GM18511 (cell line): ENCODE data around the gene SCLT1.

Experiments used
- ATAC-seq: cut with Tn5 transposase; IDR thresholded peaks from one replicate; pipeline ENCODE4 v1.9.1; 2021; ENCODE audit warnings: mild to moderate bottlenecking, moderate library complexity; ENCODE audit not compliant: unreplicated experiment

The SCLT1 gene

DNA sequence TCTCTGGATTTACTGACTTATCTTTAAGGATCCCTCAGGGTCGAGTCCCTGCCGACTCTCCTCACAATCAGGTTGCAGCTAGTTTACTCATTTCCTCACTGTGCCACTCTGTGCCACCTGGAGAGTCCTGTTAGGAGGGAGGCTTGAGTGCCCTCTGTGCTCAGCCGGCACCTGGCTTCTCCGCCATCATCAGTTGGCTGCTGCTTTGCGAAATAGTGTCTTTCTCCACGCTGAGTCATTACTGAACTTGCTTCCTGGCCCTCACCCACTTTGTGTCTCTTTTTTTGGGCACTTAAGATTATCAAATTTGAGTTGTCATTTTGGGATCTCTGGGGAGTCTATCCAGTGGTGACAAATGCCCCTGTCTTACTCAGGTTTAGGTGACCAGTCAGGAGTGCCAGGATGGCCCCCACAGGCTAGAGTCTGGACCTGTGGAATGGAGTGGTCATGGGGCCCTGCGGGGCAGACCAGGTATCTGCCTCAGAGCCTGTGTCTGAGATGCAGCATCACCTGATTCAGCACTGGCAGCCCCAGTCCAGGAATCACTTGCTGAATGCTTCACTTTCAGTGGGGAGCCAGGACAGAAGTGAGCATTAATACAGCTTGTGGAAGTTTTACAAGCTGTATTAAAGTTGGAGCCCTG lies 246.1 kb downstream of the SCLT1 start:
- ATAC-seq = no peak

DNA sequence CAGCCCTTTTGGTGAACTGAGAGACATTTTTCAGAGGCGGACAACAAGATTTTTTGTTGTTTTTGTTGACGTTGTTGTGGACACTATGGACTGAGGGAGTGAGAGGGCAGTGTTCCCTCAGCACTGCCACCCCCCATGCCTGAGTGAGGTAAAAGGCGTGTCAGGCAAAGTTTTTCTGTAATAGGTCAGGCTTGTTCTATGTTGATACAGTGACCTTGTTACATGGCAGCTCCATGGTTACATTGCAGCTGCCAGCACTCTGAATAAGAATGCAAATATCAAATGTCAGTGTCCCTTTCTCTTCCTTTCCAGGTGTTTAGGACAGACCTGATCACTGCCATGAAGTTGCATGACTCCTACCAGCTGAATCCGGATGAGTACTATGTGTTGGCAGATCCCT lies 247.3 kb downstream of the SCLT1 start:
- no peak for ATAC-seq

GRCh38 chr4:128844931-128845330 lies 248.4 kb downstream of the SCLT1 start:
- no peak for ATAC-seq

DNA sequence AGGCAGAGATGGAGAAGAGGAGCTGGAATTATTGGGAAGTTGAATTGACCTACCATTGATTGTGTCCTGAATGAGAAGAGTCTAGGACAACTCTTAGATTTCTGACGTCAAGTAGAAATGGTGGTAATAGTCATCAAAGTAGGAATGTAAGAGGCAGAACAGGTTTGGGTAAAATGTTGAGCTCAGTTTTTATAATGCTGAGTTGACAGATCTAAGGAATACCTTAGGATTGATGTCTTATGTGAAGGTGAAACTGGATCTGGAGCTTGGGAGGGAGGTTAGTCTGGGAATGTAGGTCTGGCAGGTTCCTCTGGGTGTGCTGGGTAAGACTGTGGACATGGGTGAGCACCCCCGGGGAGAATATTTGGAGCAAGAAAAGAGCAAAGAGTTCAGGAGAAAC lies 251.9 kb downstream of the SCLT1 start:
- ATAC-seq = no peak

DNA sequence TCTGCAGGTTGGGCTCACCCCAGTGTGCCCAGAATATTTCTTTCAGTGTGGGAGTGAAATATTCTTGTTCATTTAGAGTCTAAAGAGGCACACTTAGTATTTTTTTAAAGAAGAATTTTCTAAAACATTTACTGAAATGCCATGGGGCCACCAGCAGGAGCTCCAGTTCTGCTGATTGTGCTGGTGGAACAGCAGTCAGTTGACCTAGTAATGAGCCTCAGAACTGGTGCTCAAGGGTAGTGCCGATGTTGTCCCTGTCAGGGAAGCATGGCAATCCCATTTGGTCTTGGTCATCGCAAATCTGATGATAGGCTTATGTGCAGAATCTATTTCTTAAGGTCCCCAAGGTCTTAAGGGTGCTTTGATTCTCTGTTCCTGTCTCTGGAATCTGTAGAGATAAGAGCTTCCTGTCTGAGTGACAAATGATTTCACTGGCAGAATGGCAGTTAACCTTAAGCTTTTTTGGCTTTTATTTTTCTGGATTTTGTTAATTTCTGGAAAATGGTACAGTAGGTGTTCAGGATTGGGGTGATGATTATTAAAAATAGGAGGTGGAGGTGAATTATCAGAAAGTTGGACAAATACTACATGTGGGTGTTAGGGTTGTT lies 252.5 kb downstream of the SCLT1 start:
- ATAC-seq = no peak

DNA sequence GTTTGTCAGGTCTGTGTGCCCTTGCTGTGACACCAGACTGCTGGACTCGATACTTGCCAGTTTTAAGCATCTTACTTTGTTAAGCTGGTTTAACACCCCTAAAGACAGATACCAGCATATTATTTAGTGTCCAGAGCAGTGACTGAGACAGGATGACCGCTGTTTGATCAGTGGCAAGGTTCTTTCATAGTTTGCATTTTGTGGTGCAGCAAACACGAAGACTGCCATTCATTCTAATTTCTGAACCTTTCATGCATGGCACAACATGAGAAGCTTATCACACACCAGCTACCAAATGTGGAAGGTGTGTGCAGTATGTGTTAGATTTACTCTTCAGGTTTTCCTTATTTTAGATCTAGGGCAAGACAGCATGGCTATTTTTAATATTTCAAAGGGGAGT lies 255.7 kb downstream of the SCLT1 start:
- ATAC-seq = no peak

DNA sequence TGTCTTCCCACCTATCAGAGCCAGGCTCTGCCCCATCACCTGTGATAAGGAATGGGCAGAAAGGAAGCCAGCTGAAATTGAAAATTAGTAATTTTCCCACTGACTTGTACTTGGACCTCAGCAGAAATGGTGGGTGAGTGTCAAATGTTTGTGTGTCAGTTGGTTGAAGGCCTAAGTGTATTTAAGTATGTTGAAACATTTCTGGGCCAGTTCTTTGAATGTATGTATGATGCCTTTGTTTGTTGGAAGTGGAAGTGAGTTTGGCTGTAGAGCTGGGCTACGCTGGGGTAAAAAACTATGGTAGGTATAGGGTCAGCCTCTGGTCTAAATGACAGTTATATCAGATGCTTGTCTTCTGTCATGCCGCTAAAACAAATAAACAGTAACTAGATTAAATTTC lies 256.1 kb downstream of the SCLT1 start:
- ATAC-seq = no peak

- no peak for ATAC-seq
Observed at GRCh38 chr4:128835498-128836222, 257.7 kb downstream of the SCLT1 start.
